GM12864 (cell line): ENCODE results near the gene TMEM108.

Source experiments
- DNase-seq: peaks from one replicate; pipeline ENCODE4 v3.0.0-alpha.2; 2011; ENCODE audit warnings: low read depth
- H3K4me3 ChIP-seq: 2 replicates; pipeline ENCODE4 v1.5.1; 2011; ENCODE audit warnings: mild to moderate bottlenecking, low read depth, low read length, control low read depth
- CTCF ChIP-seq: IDR thresholded peaks from 2 replicates; pipeline ENCODE4 v1.5.1; 2011; ENCODE audit warnings: low read depth, mild to moderate bottlenecking, moderate library complexity, low read length, control low read depth, inconsistent platforms; ENCODE audit errors: missing control alignments

The TMEM108 gene

GRCh38 chr3:133168025-133168401 lies 129.8 kb downstream of the TMEM108 start:
- no peak overlapping the region for H3K4me3 ChIP-seq
- DNase-seq = no peak
- TF ChIP-seq CTCF = no peak

DNA sequence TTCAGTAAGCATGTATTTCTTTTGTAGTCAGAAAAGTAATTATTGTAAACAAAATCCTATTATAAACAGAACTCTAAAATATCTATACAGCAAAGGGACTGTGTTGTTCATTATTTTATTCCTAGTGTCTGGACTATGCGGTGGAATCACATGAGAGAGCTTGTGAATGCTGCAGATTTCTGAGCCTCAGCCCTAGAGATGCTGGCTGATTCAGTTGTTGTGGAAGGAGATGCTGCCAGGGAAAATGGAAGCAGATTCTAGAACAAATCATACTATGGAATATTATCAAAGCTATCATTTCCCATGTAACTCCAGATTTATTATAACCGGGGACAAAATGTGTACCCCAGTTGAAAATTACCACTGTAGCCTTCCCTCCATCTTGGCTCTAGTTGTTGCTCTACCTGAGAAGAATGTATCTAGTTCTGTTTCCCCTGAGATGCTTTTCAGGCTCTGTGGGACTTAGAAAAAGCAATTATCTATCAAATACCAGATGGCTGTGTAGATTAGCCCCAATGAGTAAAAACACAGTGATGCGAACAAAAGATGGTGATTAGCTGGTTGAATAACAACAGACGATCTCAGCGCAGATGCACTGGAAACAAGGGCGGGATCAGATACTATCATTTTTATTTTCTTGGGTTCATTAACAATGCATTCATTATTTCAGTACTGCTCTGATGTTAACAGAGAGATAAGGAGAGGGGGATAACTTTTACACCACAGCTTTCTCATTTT lies 131.3 kb downstream of the TMEM108 start:
- no peak for TF ChIP-seq CTCF
- DNase-seq = no peak

DNA sequence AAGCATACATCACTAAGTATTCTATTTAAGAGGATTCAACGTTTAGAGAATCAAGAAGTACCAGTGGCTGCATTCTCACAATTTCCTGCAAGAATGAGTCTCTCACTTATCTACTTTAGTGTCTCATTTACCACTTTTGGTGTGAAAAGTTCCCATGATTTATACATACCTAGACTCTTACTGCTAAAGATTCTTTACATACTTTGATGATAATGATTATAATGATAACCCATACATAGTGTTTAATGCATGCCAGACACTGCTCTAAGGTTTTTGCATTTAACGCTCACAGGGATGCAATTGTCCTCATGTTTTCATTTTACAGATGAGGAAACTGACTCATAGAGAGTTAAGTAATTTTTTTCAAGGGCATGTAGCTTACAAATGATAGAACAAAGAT lies 133.6 kb downstream of the TMEM108 start:
- no peak overlapping the region for H3K4me3 ChIP-seq
- TF ChIP-seq CTCF = no peak
- DNase-seq = no peak

More for the DNA sequence above, 131.3 kb downstream of the TMEM108 start:
- no peak overlapping the region for H3K4me3 ChIP-seq

DNA sequence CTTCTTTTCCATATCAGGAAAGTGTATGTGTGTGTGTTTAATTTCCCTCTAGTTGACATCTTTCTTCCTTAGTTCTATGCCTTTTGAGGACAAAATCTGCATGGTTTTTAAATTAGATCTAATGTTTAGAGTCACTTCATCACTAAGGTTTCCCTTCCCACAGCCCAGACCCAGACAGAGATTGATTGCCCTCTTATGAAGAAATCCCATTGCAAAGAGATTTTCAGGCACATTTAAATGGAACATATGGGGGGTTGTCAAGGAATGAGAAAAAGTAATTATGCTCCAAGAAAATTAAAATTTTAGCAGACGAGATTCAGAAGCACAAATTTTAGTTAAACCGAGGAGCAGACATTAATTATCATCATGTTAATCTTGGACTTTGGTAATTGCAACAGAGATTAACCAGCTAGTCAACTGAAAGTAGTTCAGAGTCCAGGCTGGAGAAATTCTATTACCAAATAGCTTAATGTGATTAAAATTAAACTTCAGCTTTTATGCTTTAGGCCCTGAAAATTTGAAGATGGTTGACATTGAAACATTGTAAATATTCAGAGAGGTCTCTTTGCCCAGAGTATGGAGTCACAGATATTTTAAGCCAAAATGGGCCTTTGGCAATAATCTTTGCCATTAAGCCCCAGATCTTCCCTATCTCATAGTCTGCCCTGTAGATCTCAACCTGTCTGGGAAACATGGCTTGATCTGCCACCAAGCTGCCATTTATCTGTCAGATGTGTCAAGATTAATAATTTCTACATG lies 143.4 kb downstream of the TMEM108 start:
- no peak overlapping the region for H3K4me3 ChIP-seq
- DNase-seq = no peak
- no peak for TF ChIP-seq CTCF

DNA sequence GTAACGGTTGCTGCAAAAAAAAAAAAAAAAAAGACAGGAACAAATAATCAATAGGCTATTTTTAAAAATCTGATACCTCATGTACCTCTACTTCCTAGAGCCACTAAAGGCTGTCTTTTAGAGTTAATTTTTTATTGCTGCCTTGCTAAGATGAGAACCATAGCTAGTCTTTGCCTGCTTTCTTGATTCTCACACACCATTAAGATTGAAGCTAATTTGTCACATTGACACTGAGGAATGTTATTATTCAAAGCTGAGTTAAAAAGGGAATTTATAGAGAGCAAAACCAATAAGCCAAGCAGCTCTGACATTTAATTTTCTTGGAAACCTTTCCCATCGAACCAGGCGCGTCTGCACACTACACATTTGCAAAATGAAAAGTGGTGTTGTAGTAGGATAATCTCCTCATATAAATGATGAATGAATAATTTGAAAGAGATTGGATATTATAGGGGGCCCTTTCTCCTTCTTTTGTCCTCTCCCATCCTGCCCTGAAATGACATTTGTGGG lies 149.7 kb downstream of the TMEM108 start:
- no peak overlapping the region for H3K4me3 ChIP-seq
- TF ChIP-seq CTCF = no peak
- DNase-seq = no peak

- H3K4me3 ChIP-seq = no peak overlapping the region
- no peak for DNase-seq
- no peak for TF ChIP-seq CTCF
Measured at GRCh38 chr3:133188996-133189395, 150.8 kb downstream of the TMEM108 start.

GRCh38 chr3:133189893-133190292 lies 151.7 kb downstream of the TMEM108 start:
- no peak for DNase-seq
- no peak for TF ChIP-seq CTCF

More at GRCh38 chr3:133189893-133190292, 151.7 kb downstream of the TMEM108 start:
- H3K4me3 ChIP-seq = no peak overlapping the region
